ENCODE data around the gene TULP1. TPM values are rescaled to one million over a fixed set of nuclear protein-coding genes. Genes with fewer than 3 reads are reported as not detected.

Gene TULP1
- total RNA-seq, 1 experiment from 2014 or later, result not detected

- Histone ChIP-seq H3K79me2 (ENCODE audit: low read depth) (peaks cover 59% of the 10 kb centered on the region), H3K27me3 (ENCODE audit: insufficient read depth, low read depth) (no peaks in the 10 kb centered on the region), H3K4me2 (peak overlapping the region; percentile 98), H3F3A (ENCODE audit: insufficient read depth, low read depth) (peaks cover 45% of the 10 kb centered on the region), H2AFZ (no peak overlapping the region), H3K9me3 (ENCODE audit: insufficient read depth, low read depth) (no peaks in the 10 kb centered on the region), H3K27ac (peak overlapping the region; percentile 99), H3K9me2 (ENCODE audit: insufficient read depth) (no peaks in the 10 kb centered on the region), H4K20me1 (ENCODE audit: insufficient read depth) (peaks cover 14% of the 10 kb centered on the region; the same call in 1 of the 2 replicates), H3K4me1 (replicated peaks; ENCODE audit: insufficient read depth) (peaks cover 80% of the 10 kb centered on the region), H3K4me3 (no peak overlapping the region), H3K36me3 (ENCODE audit: low read depth) (no peaks in the 10 kb centered on the region)
- BruUV-seq (replicated peaks), result no TSS peak
- DNase-seq, result no peak
- ChIA-PET POLR2A (ENCODE audit: unreplicated experiment) (interaction anchor here (0.5 to 0.6 kb wide), 2 partner anchors 102 to 1043 kb away, joined by 3 to 7 read pairs; no protein-coding TSS in a partner anchor), CTCF (no interaction called here)
- no peak for TF ChIP-seq EZH2 (IDR thresholded peaks at IDR 0.05; ENCODE audit: low read depth)
- no peak for TF ChIP-seq CTCF (conservative IDR thresholded peaks at IDR 0.05)
- intact Hi-C loops (cut with micrococcal nuclease; ENCODE audit: unreplicated experiment), result no loop called here
Measured at GRCh38 chr6:35488517-35488862, 24.2 kb downstream of the TULP1 start.

GRCh38 chr6:35487658-35488516 is 24.8 kb downstream of the TULP1 start:
- no TSS peak for BruUV-seq (replicated peaks)
- peaks cover 14% of the 10 kb centered on the region; the same call in 1 of the 2 replicates for H4K20me1 ChIP-seq (ENCODE audit: insufficient read depth)
- H3K27ac ChIP-seq, result peak overlapping the region; percentile 99
- H3K9me2 ChIP-seq (ENCODE audit: insufficient read depth), result no peaks in the 10 kb centered on the region
- POLR2A ChIA-PET (ENCODE audit: unreplicated experiment), result interaction anchor here (0.5 to 0.6 kb wide), 2 partner anchors 103 to 1042 kb away, joined by 3 to 7 read pairs; no protein-coding TSS in a partner anchor
- no peak overlapping the region for H2AFZ ChIP-seq
- peaks cover 45% of the 10 kb centered on the region for H3F3A ChIP-seq (ENCODE audit: insufficient read depth, low read depth)
- no peaks in the 10 kb centered on the region for H3K27me3 ChIP-seq (ENCODE audit: insufficient read depth, low read depth)
- intact Hi-C loops (cut with micrococcal nuclease; ENCODE audit: unreplicated experiment), result no loop called here
- peak; percentile 62 to 66 for DNase-seq
- no peak for TF ChIP-seq CTCF (conservative IDR thresholded peaks at IDR 0.05)
- TF ChIP-seq EZH2 (IDR thresholded peaks at IDR 0.05; ENCODE audit: low read depth), result no peak
- H3K4me1 ChIP-seq (replicated peaks; ENCODE audit: insufficient read depth), result peaks cover 78% of the 10 kb centered on the region
- CTCF ChIA-PET, result no interaction called here
- H3K4me2 ChIP-seq, result peak overlapping the region; percentile 98
- no peak overlapping the region for H3K4me3 ChIP-seq
- peaks cover 53% of the 10 kb centered on the region for H3K79me2 ChIP-seq (ENCODE audit: low read depth)
- H3K9me3 ChIP-seq (ENCODE audit: insufficient read depth, low read depth), result no peaks in the 10 kb centered on the region
- H3K36me3 ChIP-seq (ENCODE audit: low read depth), result no peaks in the 10 kb centered on the region

DNA sequence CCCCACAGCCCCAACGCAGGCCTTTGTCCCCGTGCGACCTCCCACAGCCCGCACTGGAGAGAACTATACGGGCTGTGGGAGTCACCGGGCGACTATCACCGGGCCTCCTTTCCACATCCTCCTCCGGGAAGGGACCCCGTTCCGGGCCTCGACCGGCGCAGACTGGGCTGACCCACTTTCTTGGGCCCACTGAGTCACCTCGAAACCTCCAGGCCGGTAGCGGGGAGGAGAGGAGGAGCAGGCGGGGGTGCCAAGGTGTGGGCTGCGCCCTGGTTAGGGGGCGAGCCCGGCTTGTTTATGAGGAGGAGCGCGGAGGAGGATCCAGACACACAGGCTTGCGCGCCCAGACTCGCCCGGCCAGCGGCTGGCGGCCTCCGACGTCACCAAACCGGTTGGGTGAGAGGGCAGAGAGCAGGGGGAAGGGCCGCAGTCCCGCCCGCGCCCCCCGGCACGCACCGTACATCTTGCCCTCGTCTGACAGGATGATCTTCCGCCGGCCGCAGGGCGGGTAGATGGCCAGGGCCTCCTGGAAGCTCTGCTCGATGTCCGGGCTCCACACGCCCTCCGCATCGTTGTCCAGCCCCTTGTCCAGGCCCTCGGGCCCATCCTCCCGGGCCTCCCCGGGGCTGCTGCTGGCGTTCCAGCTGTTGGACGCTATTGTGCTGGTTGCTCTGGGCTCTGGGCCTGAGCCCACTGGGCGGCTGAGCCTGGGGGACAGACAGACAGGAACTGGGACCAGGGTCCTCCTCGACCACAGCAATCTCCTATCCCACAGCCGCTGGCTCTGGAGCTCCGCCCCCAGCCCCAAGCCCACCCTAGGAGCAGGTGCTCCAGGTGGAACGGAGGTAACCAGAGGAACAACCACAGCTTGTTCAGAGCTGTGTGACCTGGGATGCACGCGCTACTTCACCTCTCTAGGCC is 26.4 kb downstream of the TULP1 start:
- H3K4me3 ChIP-seq, result peak overlapping the region; percentile 58
- TSS peak; percentile 92 for BruUV-seq (replicated peaks)
- no peak for TF ChIP-seq EZH2 (IDR thresholded peaks at IDR 0.05; ENCODE audit: low read depth)
- no peak for TF ChIP-seq CTCF (conservative IDR thresholded peaks at IDR 0.05)
- intact Hi-C loops (cut with micrococcal nuclease; ENCODE audit: unreplicated experiment), result no loop called here
- H4K20me1 ChIP-seq (ENCODE audit: insufficient read depth), result no peaks in the 10 kb centered on the region
- ChIA-PET CTCF (no interaction called here), POLR2A (ENCODE audit: unreplicated experiment) (interaction anchor here (0.6 to 0.7 kb wide), 4 partner anchors 15 to 1063 kb away, joined by 3 to 4 read pairs (median 4); no protein-coding TSS in a partner anchor)
- H3K36me3 ChIP-seq (ENCODE audit: low read depth), result no peaks in the 10 kb centered on the region
- 0 out of 2 replicates have a peak overlapping the region, but pooled peaks have one; percentile 18 for H2AFZ ChIP-seq
- H3K27ac ChIP-seq, result peak overlapping the region; percentile 99
- peak; percentile 78 to 94 for DNase-seq
- H3K9me3 ChIP-seq (ENCODE audit: insufficient read depth, low read depth), result no peaks in the 10 kb centered on the region
- peaks cover 62% of the 10 kb centered on the region for H3K4me1 ChIP-seq (replicated peaks; ENCODE audit: insufficient read depth)
- peaks cover 37% of the 10 kb centered on the region for H3K79me2 ChIP-seq (ENCODE audit: low read depth)
- H3F3A ChIP-seq (ENCODE audit: insufficient read depth, low read depth), result peaks cover 45% of the 10 kb centered on the region
- no peaks in the 10 kb centered on the region for H3K27me3 ChIP-seq (ENCODE audit: insufficient read depth, low read depth)
- no peaks in the 10 kb centered on the region for H3K9me2 ChIP-seq (ENCODE audit: insufficient read depth)
- peak overlapping the region; percentile 98 for H3K4me2 ChIP-seq

Data from PC-9 (cell line).